Transverse colon (tissue), 4 donors: ENCODE data around the gene FGF8. TPM values are rescaled to one million over a fixed set of nuclear protein-coding genes. Genes with fewer than 3 reads are reported as not detected.

Experiments used
- DNase-seq: peaks from one replicate; pipeline ENCODE4 v3.0.0-alpha.2; 2019
- H3K27ac ChIP-seq, 4 donors: fragments of 200-600 bp; sonication (generic); 2 replicates each; pipeline ENCODE4 v1.5.1; 2016 to 2018; ENCODE audit warnings: inconsistent platforms in 4 of 4
- H3K27me3 ChIP-seq: fragments of 200-600 bp; sonication (generic); 2 replicates; pipeline ENCODE4 v1.5.1; 2017; ENCODE audit warnings: inconsistent platforms
- H3K36me3 ChIP-seq, 4 donors: fragments of 200-600 bp; sonication (generic); 2 replicates each; pipeline ENCODE4 v1.5.1; 2017 to 2019; ENCODE audit warnings: inconsistent platforms in 4 of 4
- H3K4me1 ChIP-seq, 4 donors: fragments of 200-600 bp; sonication (generic); 2 replicates each; pipeline ENCODE4 v1.5.1; 2017 to 2020; ENCODE audit warnings: inconsistent platforms in 4 of 4
- H3K4me3 ChIP-seq, 4 donors: fragments of 200-600 bp; sonication (generic); 1 replicate in 1 of 4; 2 replicates in 3 of 4; pipeline versions ENCODE4 v1.5.1 to v1.6.1; 2017 to 2019; ENCODE audit warnings: inconsistent platforms in 4 of 4
- H3K9me3 ChIP-seq, 2 donors: fragments of 200-600 bp; sonication (generic); 2 replicates each; pipeline ENCODE4 v1.5.1; 2017 to 2019; ENCODE audit warnings: inconsistent platforms in 2 of 2
- EP300 ChIP-seq: sonication (generic); formaldehyde crosslinking; IDR thresholded peaks from one replicate; pipeline ENCODE4 v1.6.1; 2017; ENCODE audit warnings: antibody characterized with exemption, low read depth
- POLR2A ChIP-seq: fragments of 450-650 bp; IDR thresholded peaks from one replicate; pipeline ENCODE4 v1.6.1; 2016; ENCODE audit warnings: antibody characterized with exemption, mild to moderate bottlenecking, moderate library complexity
- POLR2AphosphoS5 ChIP-seq, 3 donors: sonication (generic); formaldehyde crosslinking; IDR thresholded peaks; one replicate each; pipeline ENCODE4 v1.6.1; 2016; ENCODE audit warnings: antibody characterized with exemption in 3 of 3
- whole genome bisulfite sequencing, 2 donors: methylation state at CpG; one replicate each; pipeline ENCODE4 v1.1.5; 2018; ENCODE audit warnings: low coverage in 1 of 2; 5-methylcytosine and 5-hydroxymethylcytosine counted together
- in situ Hi-C, 4 donors: fragments of 200-750 bp; cut with MboI; loops; one replicate each; pipeline versions ENCODE4 v1.15.0 to v1.15.1; 2017; ENCODE audit warnings: low sequenced_read_pairs in 3 of 4, low pct_ligation_motif_present in 1 of 4, low pct_unique_long_range_greater_than_20kb in 1 of 4
- intact Hi-C: fragments of 100-400 bp; cut with DNase I; formaldehyde crosslinking; loops from one replicate; pipeline ENCODE4 v1.15.1; 2023; ENCODE audit warnings: low total_unique reads
- total RNA-seq, 4 donors: library from RNA; depleted of rRNA; stranded (reverse); fragments of >200 nt; gene quantifications; one replicate each; pipeline ENCODE4 v1.1.0, GENCODE V29; 2016
- TF ChIP-seq, protein P1 (sequence below), 5 experiments: fragments of 200-600 bp in 3 of 5; fragments of 450-650 bp in 2 of 5; sonication (generic) in 3 of 5; IDR thresholded peaks; 1 replicate in 2 of 5; 2 replicates in 3 of 5; pipeline ENCODE4 v1.5.1; 2016 to 2017; ENCODE audit warnings: antibody characterized with exemption in 5 of 5, inconsistent platforms in 3 of 5, mild to moderate bottlenecking in 2 of 5, moderate library complexity in 1 of 5

FGF8 gene
- total RNA-seq, 4 donors from 2014 or later: not detected

DNA sequence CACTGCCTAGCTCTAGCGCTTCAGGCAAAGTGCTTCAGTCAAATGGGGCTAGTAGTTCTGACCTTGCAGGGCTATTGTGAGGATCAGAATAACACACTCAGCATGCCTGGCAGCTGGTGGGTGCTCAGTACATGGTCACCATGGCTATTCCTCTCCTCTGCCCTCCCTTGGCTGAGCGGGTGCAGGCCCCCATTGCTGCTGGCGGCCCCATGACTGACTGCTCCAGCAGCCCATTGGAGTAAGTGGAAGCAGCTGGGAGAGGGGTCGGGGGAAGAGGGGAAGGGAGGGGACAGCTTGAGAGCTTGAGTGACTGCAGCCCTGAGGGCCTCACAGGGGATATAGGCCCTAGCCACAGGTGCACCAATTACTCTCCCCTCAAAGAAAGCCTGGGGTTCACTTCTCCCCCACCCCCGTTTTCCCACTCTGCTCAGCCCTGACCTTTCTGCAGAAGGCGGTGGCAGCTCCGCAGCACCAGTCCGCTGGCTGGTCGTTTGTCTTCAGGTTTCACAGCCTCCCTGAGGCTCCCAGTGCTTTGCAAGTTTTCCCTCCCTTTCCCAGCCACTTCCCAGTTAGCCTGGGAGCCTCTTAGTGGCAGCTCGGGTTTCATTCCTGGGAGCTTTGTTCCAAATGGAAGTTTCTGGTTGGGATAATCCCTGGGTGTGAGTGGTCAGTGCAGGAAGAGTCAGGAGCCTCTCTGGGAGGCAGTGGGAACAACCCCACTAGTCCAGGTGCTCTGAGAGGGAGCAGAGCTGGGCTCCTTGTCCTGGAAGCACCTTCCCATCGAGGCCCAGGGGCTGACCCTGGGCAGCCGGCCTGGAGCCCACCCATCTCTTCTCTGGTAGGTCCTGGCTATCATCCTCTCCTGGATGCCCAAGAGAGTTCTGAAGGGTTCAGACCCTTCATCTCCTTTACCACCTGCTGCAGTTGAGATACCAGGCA, 16.3 kb downstream of the FGF8 start:
- TF ChIP-seq, protein P1, sequence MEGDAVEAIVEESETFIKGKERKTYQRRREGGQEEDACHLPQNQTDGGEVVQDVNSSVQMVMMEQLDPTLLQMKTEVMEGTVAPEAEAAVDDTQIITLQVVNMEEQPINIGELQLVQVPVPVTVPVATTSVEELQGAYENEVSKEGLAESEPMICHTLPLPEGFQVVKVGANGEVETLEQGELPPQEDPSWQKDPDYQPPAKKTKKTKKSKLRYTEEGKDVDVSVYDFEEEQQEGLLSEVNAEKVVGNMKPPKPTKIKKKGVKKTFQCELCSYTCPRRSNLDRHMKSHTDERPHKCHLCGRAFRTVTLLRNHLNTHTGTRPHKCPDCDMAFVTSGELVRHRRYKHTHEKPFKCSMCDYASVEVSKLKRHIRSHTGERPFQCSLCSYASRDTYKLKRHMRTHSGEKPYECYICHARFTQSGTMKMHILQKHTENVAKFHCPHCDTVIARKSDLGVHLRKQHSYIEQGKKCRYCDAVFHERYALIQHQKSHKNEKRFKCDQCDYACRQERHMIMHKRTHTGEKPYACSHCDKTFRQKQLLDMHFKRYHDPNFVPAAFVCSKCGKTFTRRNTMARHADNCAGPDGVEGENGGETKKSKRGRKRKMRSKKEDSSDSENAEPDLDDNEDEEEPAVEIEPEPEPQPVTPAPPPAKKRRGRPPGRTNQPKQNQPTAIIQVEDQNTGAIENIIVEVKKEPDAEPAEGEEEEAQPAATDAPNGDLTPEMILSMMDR (IDR thresholded peaks at IDR 0.05): no peak
- Histone ChIP-seq H3K27ac (no peak overlapping the region), H3K4me3 (no peak overlapping the region), H3K36me3 (no peaks in the 10 kb centered on the region), H3K27me3 (peaks cover 4% of the 10 kb centered on the region), H3K9me3 (no peaks in the 10 kb centered on the region), H3K4me1 (no peaks in the 10 kb centered on the region)
- WGBS, 2 donors: 60 to 62% methylated on average over 1 to 12 of the region's 12 CpGs
- DNase-seq: no peak
- in situ Hi-C loops (loop anchor here in 1 of 4 donors (25.0 kb wide), 1 partner anchor 547 kb away; no protein-coding TSS in a partner anchor), intact Hi-C loops (no loop called here)

GRCh38 chr10:101758858-101759257, 17.1 kb downstream of the FGF8 start:
- 75% methylated on average over 2 of the region's 2 CpGs for WGBS, 2 donors
- Histone ChIP-seq H3K27ac (no peak overlapping the region), H3K4me1 (no peaks in the 10 kb centered on the region), H3K4me3 (no peak overlapping the region), H3K36me3 (no peaks in the 10 kb centered on the region), H3K9me3 (no peaks in the 10 kb centered on the region), H3K27me3 (peaks cover 6% of the 10 kb centered on the region)
- DNase-seq: no peak
- TF ChIP-seq POLR2AphosphoS5 (IDR thresholded peaks at IDR 0.05) (no peak), POLR2A (no peak), EP300 (no peak)
- TF ChIP-seq, protein P1 (IDR thresholded peaks at IDR 0.05): no peak
- intact Hi-C loops (no loop called here), in situ Hi-C loops (loop anchor here in 1 of 4 donors (25.0 kb wide), 1 partner anchor 547 kb away; no protein-coding TSS in a partner anchor)

DNA sequence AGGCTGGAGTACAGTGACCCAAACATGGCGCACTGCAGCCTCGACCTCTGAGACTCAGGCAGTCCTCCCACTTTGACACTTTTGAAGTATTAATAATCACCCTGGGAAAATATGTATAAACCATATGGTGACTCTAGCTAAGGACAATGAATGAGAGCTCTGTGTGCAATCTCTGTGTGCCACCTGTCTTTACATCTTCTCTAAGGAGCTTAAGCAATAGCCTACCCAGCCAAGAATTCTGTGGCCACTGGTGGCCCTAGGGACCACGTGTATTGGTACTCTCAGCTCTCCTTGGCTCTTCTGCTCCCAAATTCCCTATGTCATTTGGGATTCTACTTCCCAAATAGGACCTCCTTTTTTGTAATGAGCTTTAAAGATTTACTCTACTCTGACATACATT, 23.7 kb downstream of the FGF8 start:
- TF ChIP-seq POLR2AphosphoS5 (IDR thresholded peaks at IDR 0.05) (no peak), EP300 (no peak), POLR2A (no peak)
- 76 to 81% methylated on average over 3 of the region's 3 CpGs for WGBS, 2 donors
- Histone ChIP-seq H3K27me3 (peaks cover 21% of the 10 kb centered on the region), H3K4me1 (no peaks in the 10 kb centered on the region), H3K4me3 (no peak overlapping the region), H3K27ac (no peak overlapping the region), H3K9me3 (no peaks in the 10 kb centered on the region), H3K36me3 (no peaks in the 10 kb centered on the region)
- intact Hi-C loops: no loop called here
- in situ Hi-C loops: loop anchor here in 1 of 4 donors (25.0 kb wide), 1 partner anchor 540 kb away; no protein-coding TSS in a partner anchor
- no peak for DNase-seq

GRCh38 chr10:101749047-101750016, 26.6 kb downstream of the FGF8 start:
- in situ Hi-C loops (loop anchor here in 1 of 4 donors (25.0 kb wide), 1 partner anchor 537 kb away; no protein-coding TSS in a partner anchor), intact Hi-C loops (no loop called here)
- H3K27ac ChIP-seq: no peak overlapping the region
- no peak overlapping the region for H3K4me3 ChIP-seq
- H3K36me3 ChIP-seq: no peaks in the 10 kb centered on the region
- H3K9me3 ChIP-seq: no peaks in the 10 kb centered on the region
- H3K4me1 ChIP-seq: no peaks in the 10 kb centered on the region
- TF ChIP-seq, protein P1 (IDR thresholded peaks at IDR 0.05): no peak
- TF ChIP-seq POLR2A (no peak), EP300 (no peak), POLR2AphosphoS5 (IDR thresholded peaks at IDR 0.05) (no peak)
- DNase-seq: no peak
- peaks cover 20% of the 10 kb centered on the region for H3K27me3 ChIP-seq
- WGBS, 2 donors: 75 to 78% methylated on average over 6 to 19 of the region's 19 CpGs
